GM23338 (cell line): ENCODE measurements around the gene ATP10A. TPM values are rescaled to one million over a fixed set of nuclear protein-coding genes. Genes with fewer than 3 reads are reported as not detected.

Experiments
- ATAC-seq: fragments of 200-7000 bp; cut with Tn5 transposase; 3 replicates; pipeline ENCODE4 v1.9.1; 2020
- DNase-seq: peaks from one replicate; pipeline ENCODE4 v3.0.0-alpha.2; 2015; ENCODE audit warnings: low spot score
- H2AFZ ChIP-seq: fragments of 200-600 bp; sonication (generic); 2 replicates; pipeline ENCODE4 v1.8.0; 2016; ENCODE audit warnings: antibody characterized with exemption, mild to moderate bottlenecking, moderate library complexity
- H3F3A ChIP-seq: fragments of 200-600 bp; sonication (generic); replicated peaks from 2 replicates; pipeline ENCODE4 v1.8.0; 2017; ENCODE audit warnings: antibody characterized with exemption, mixed run types, low read depth
- H3K27ac ChIP-seq: fragments of 200-600 bp; sonication (generic); 2 replicates; pipeline ENCODE4 v1.6.1; 2016; ENCODE audit warnings: low read depth
- H3K27me3 ChIP-seq: fragments of 200-600 bp; sonication (generic); 2 replicates; pipeline ENCODE4 v1.8.0; 2016; ENCODE audit warnings: mild to moderate bottlenecking, mixed run types, moderate library complexity; ENCODE audit not compliant: insufficient read depth
- H3K36me3 ChIP-seq: fragments of 200-600 bp; sonication (generic); 2 replicates; pipeline ENCODE4 v1.8.0; 2016; ENCODE audit warnings: mild to moderate bottlenecking; ENCODE audit not compliant: insufficient read depth
- H3K4me1 ChIP-seq: fragments of 200-600 bp; sonication (generic); 2 replicates; pipeline ENCODE4 v1.8.0; 2016; ENCODE audit warnings: mild to moderate bottlenecking, moderate library complexity; ENCODE audit not compliant: insufficient read depth
- H3K4me2 ChIP-seq: fragments of 200-600 bp; sonication (generic); 2 replicates; pipeline ENCODE4 v1.7.1; 2017; ENCODE audit warnings: mixed run types
- H3K4me3 ChIP-seq: fragments of 200-600 bp; sonication (generic); 2 replicates; pipeline ENCODE4 v1.6.1; 2016; ENCODE audit warnings: mixed run types
- H3K79me2 ChIP-seq: fragments of 200-600 bp; sonication (generic); replicated peaks from 2 replicates; pipeline ENCODE4 v1.8.0; 2017; ENCODE audit warnings: mild to moderate bottlenecking; ENCODE audit not compliant: insufficient read depth
- H3K9me2 ChIP-seq: fragments of 200-600 bp; sonication (generic); 2 replicates; pipeline ENCODE4 v1.8.0; 2017; ENCODE audit not compliant: insufficient read depth
- H4K20me1 ChIP-seq: fragments of 200-600 bp; sonication (generic); replicated peaks from 2 replicates; pipeline ENCODE4 v1.8.0; 2017; ENCODE audit warnings: mild to moderate bottlenecking; ENCODE audit not compliant: insufficient read depth
- H3K27ac Mint-ChIP-seq: 2 replicates; pipeline ENCODE4 v1.8.0; 2020; ENCODE audit warnings: inconsistent platforms, mild to moderate bottlenecking, moderate library complexity, mixed read lengths
- H3K27me3 Mint-ChIP-seq: 3 replicates; pipeline ENCODE4 v1.8.0; 2022; ENCODE audit warnings: low read depth, mild to moderate bottlenecking, moderate library complexity, mixed read lengths, inconsistent platforms; ENCODE audit not compliant: insufficient read depth, poor library complexity
- H3K36me3 Mint-ChIP-seq: 3 replicates; pipeline ENCODE4 v1.8.0; 2021; ENCODE audit warnings: low read depth, mild to moderate bottlenecking, inconsistent platforms, moderate library complexity, mixed read lengths
- H3K4me1 Mint-ChIP-seq: 3 replicates; pipeline ENCODE4 v1.8.0; 2020; ENCODE audit warnings: mild to moderate bottlenecking, inconsistent platforms, mixed read lengths
- H3K4me3 Mint-ChIP-seq: 3 replicates; pipeline ENCODE4 v1.8.0; 2021; ENCODE audit warnings: moderate library complexity, mild to moderate bottlenecking, inconsistent platforms, mixed read lengths
- H3K9me3 Mint-ChIP-seq: 3 replicates; pipeline ENCODE4 v1.8.0; 2020; ENCODE audit warnings: moderate library complexity, mild to moderate bottlenecking, inconsistent platforms, mixed read lengths
- CREB1 ChIP-seq: fragments of 250-450 bp; sonication (Bioruptor Pico); IDR thresholded peaks from 2 replicates; pipeline ENCODE4 v1.5.0; 2020; ENCODE audit warnings: low read depth, mild to moderate bottlenecking, moderate library complexity
- CTCF ChIP-seq, 2 experiments: fragments of 200-600 bp in 1 of 2; sonication (generic) in 1 of 2; conservative IDR thresholded peaks; 2 replicates each; pipeline versions ENCODE4 v1.5.1 to v1.6.1; 2016 to 2017; ENCODE audit warnings: antibody characterized with exemption in 2 of 2, low read depth in 2 of 2, mild to moderate bottlenecking in 2 of 2, moderate library complexity in 1 of 2
- ETS1 ChIP-seq: IDR thresholded peaks from 2 replicates; pipeline ENCODE4 v1.6.1; 2016; ENCODE audit warnings: antibody characterized with exemption
- EZH2 ChIP-seq: fragments of 200-600 bp; sonication (generic); IDR thresholded peaks from one replicate; pipeline ENCODE4 v1.8.0; 2017; ENCODE audit warnings: antibody characterized with exemption, mild to moderate bottlenecking, low read depth; ENCODE audit not compliant: unreplicated experiment
- EZH2phosphoT487 ChIP-seq: fragments of 200-600 bp; sonication (generic); IDR thresholded peaks from one replicate; pipeline ENCODE4 v1.8.1; 2018; ENCODE audit warnings: antibody characterized with exemption; ENCODE audit not compliant: unreplicated experiment
- JUNB ChIP-seq: IDR thresholded peaks from one replicate; pipeline ENCODE4 v1.6.1; 2016; ENCODE audit warnings: antibody characterized with exemption; ENCODE audit not compliant: unreplicated experiment
- NANOG ChIP-seq: IDR thresholded peaks from 2 replicates; pipeline ENCODE4 v1.6.1; 2016; ENCODE audit warnings: antibody characterized with exemption, borderline replicate concordance
- POLR2AphosphoS5 ChIP-seq: IDR thresholded peaks from 2 replicates; pipeline ENCODE4 v1.6.1; 2016; ENCODE audit warnings: antibody characterized with exemption, low read depth
- REST ChIP-seq: IDR thresholded peaks from one replicate; pipeline ENCODE4 v1.6.1; 2018; ENCODE audit warnings: antibody characterized with exemption; ENCODE audit not compliant: unreplicated experiment
- STAT1 ChIP-seq: IDR thresholded peaks from one replicate; pipeline ENCODE4 v1.6.1; 2016; ENCODE audit warnings: antibody characterized with exemption; ENCODE audit not compliant: unreplicated experiment
- ZNF114 ChIP-seq: fragments of 250-450 bp; sonication (Bioruptor Pico); IDR thresholded peaks from 2 replicates; pipeline ENCODE4 v1.5.0; 2020; ENCODE audit warnings: mild to moderate bottlenecking, moderate library complexity
- ZNF331 ChIP-seq: fragments of 250-450 bp; sonication (Bioruptor Pico); IDR thresholded peaks from 2 replicates; pipeline ENCODE4 v1.5.0; 2020; ENCODE audit warnings: low read depth, mild to moderate bottlenecking, moderate library complexity
- ZNF462 ChIP-seq: fragments of 250-450 bp; sonication (Bioruptor Pico); IDR thresholded peaks from 2 replicates; pipeline ENCODE4 v1.5.0; 2020; ENCODE audit warnings: mild to moderate bottlenecking, moderate library complexity
- polyA plus RNA-seq: library from polyadenylated mRNA; unstranded; fragments of >200 nt; fragmentation: Nextera tagmentation; extraction: Ambion mirVana; gene quantifications from 2 replicates; pipeline ENCODE4 v1.2.1, GENCODE V29; 2016
- total RNA-seq: library from RNA; depleted of rRNA; stranded (reverse); fragments of >200 nt; shearing (Covaris generic); gene quantifications from 2 replicates; pipeline ENCODE4 v1.2.3, GENCODE V29; 2014

The ATP10A gene
- total and polyA plus RNA-seq, 2 experiments from 2014 or later, result 0.36 to 5.6 TPM

GRCh38 chr15:25804451-25804850, 58.7 kb downstream of the ATP10A start:
- Mint-ChIP-seq H3K4me3 (no peak overlapping the region), H3K27ac (no peak overlapping the region), H3K9me3 (no peaks in the 10 kb centered on the region), H3K27me3 (peaks cover 2% of the 10 kb centered on the region), H3K36me3 (no peaks in the 10 kb centered on the region), H3K4me1 (peaks cover 9% of the 10 kb centered on the region)
- ATAC-seq, result no peak
- Histone ChIP-seq H3K4me3 (no peak overlapping the region), H3K4me2 (no peak overlapping the region), H4K20me1 (no peaks in the 10 kb centered on the region), H2AFZ (no peak overlapping the region), H3K4me1 (peaks cover 8% of the 10 kb centered on the region), H3K27ac (no peak overlapping the region), H3K36me3 (no peaks in the 10 kb centered on the region), H3K27me3 (no peaks in the 10 kb centered on the region), H3K79me2 (no peaks in the 10 kb centered on the region), H3F3A (no peaks in the 10 kb centered on the region), H3K9me2 (no peaks in the 10 kb centered on the region)
- no peak for DNase-seq
- TF ChIP-seq ZNF462 (CRISPR knock-in tag) (no peak), ETS1 (no peak), CREB1 (CRISPR knock-in tag) (no peak), EZH2 (no peak), ZNF331 (no peak), CTCF (conservative IDR thresholded peaks at IDR 0.05; ENCODE audit: low read depth in 2 of 2) (no peak), POLR2AphosphoS5 (no peak), EZH2phosphoT487 (no peak), NANOG (no peak), ZNF114 (CRISPR knock-in tag) (no peak), JUNB (no peak), STAT1 (no peak), REST (no peak)
